HEK293 (cell line): ENCODE data around the gene TMEM63A.
"Not testable (repeated sequence)": the region's sequence is repeated elsewhere in the genome, so short reads cannot be mapped to it uniquely, and the experiment has no call there.

ENCODE experiments used
- CTCF ChIP-seq: fragments of 450-650 bp; formaldehyde crosslinking; IDR thresholded peaks from 2 replicates; pipeline ENCODE4 v1.5.1; 2016; ENCODE audit warnings: missing biosample characterization, missing genetic modification characterization
- IKZF3 ChIP-seq: fragments of 450-650 bp; IDR thresholded peaks from 2 replicates; pipeline ENCODE4 v1.5.0; 2018; ENCODE audit warnings: missing biosample characterization, mild to moderate bottlenecking, missing genetic modification characterization, moderate library complexity
- REPIN1 ChIP-seq: fragments of 450-650 bp; formaldehyde crosslinking; IDR thresholded peaks from 2 replicates; pipeline ENCODE4 v1.5.1; 2017; ENCODE audit warnings: missing biosample characterization, missing genetic modification characterization, low read depth
- REST ChIP-seq: fragments of 450-650 bp; formaldehyde crosslinking; IDR thresholded peaks from 2 replicates; pipeline ENCODE4 v1.5.1; 2016; ENCODE audit warnings: missing biosample characterization, missing genetic modification characterization
- SP2 ChIP-seq: fragments of 450-650 bp; formaldehyde crosslinking; IDR thresholded peaks from 2 replicates; pipeline ENCODE4 v1.5.1; 2016; ENCODE audit warnings: missing biosample characterization, missing genetic modification characterization
- ZBTB7A ChIP-seq: fragments of 450-650 bp; formaldehyde crosslinking; IDR thresholded peaks from 2 replicates; pipeline ENCODE4 v1.5.1; 2016; ENCODE audit warnings: low read depth, missing biosample characterization, missing genetic modification characterization
- ZNF140 ChIP-seq: fragments of 450-650 bp; formaldehyde crosslinking; IDR thresholded peaks from 2 replicates; pipeline ENCODE4 v1.5.1; 2016; ENCODE audit warnings: missing biosample characterization, missing genetic modification characterization
- ZNF214 ChIP-seq: fragments of 450-650 bp; formaldehyde crosslinking; IDR thresholded peaks from 2 replicates; pipeline ENCODE4 v1.5.1; 2017; ENCODE audit warnings: missing biosample characterization, mild to moderate bottlenecking, missing genetic modification characterization, borderline replicate concordance
- ZNF362 ChIP-seq: fragments of 450-650 bp; formaldehyde crosslinking; IDR thresholded peaks from 2 replicates; pipeline ENCODE4 v1.5.1; 2016; ENCODE audit warnings: missing biosample characterization, missing genetic modification characterization
- ZNF398 ChIP-seq: fragments of 450-650 bp; formaldehyde crosslinking; IDR thresholded peaks from 2 replicates; pipeline ENCODE4 v1.5.1; 2017; ENCODE audit warnings: missing biosample characterization, missing genetic modification characterization
- ZNF529 ChIP-seq: fragments of 450-650 bp; formaldehyde crosslinking; IDR thresholded peaks from 2 replicates; pipeline ENCODE4 v1.5.1; 2017; ENCODE audit warnings: missing genetic modification characterization, missing biosample characterization; ENCODE audit not compliant: insufficient replicate concordance
- ZNF530 ChIP-seq: fragments of 450-650 bp; formaldehyde crosslinking; IDR thresholded peaks from 2 replicates; pipeline ENCODE4 v1.5.1; 2016; ENCODE audit warnings: low read depth, missing biosample characterization, missing genetic modification characterization

GRCh38 chr1:225815090-225815489 is 67.1 kb downstream of the TMEM63A start:
- not testable (repeated sequence) for TF ChIP-seq CTCF; SP2; ZNF214; ZNF362 (tag by site-specific recombination); ZBTB7A; REST (tag by site-specific recombination); ZNF398; IKZF3 (tag by site-specific recombination); ZNF530 (tag by site-specific recombination); ZNF529 (tag by site-specific recombination); ZNF140 (tag by site-specific recombination); REPIN1
